GM15510 (cell line): ENCODE measurements around the gene WNT7B.

Experiments used
- POLR2A ChIP-seq: IDR thresholded peaks from 3 replicates; pipeline ENCODE4 v1.6.1; 2011; ENCODE audit warnings: borderline replicate concordance; ENCODE audit not compliant: insufficient read length; ENCODE audit errors: extremely low read depth

Gene WNT7B

GRCh38 chr22:45884201-45885062 lies 92.5 kb downstream of the WNT7B start:
- TF ChIP-seq POLR2A: no peak

DNA sequence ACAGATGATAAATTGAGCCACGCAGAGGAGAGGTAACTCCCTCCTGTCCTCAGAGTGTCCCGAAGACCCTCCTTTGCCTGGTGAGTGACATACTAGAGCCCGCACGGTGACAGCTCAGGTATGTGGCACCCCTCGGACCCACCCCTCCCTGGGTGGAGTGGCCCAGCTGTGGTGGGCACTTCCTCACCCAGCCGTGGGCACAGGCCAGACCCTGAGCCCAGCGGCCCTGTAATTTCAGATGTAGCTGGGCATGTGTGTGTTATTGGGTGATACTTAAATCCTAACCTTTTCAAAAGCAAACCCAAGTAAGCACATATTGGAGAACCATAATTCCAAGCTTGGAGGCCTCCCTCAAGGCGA lies 93.2 kb downstream of the WNT7B start:
- TF ChIP-seq POLR2A: no peak

DNA sequence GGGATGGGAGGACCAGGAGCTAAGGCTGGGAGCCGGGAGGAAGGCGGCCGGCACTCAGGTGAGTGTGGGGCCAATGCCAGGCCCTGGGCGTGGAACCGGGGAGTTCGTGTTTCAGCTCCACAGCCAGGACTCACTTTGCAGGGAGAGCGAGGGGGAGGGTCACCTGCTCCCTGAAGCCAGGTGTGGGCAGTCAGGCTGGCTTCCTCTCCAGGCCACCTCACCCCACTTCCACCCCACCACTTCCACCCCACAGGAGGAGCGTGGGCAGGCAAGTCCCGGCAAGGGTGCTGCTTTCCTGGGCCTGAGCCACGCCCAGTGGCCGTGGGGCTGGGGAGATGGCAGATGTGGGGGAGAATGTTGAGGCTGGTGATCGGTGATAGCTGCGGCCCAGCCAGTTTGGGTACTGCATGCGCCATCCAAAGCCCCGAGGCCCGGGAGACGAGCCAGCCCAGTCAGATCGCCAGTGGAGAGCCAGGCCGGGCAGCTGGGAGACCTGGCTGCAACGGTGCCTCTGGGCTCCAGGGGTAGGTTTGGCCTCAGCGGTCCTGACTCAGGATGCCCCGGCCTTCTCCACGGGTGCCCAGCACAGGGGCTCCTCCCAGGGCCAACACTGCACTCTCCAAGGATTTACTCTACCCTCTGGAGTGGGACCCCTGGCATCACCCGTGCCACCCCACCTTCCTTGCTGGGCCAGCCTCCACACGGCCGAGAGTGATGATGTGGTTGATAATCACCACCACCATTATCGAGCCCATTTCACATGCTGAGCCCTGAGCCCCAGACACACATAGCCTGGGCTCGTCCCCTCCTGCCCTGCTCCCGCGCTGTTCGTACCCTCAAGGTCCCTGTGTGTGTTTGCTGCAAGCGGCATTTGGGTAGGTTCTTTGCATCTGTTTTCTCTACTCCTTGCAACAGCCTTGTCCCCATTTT lies 93.8 kb downstream of the WNT7B start:
- no peak for TF ChIP-seq POLR2A

DNA sequence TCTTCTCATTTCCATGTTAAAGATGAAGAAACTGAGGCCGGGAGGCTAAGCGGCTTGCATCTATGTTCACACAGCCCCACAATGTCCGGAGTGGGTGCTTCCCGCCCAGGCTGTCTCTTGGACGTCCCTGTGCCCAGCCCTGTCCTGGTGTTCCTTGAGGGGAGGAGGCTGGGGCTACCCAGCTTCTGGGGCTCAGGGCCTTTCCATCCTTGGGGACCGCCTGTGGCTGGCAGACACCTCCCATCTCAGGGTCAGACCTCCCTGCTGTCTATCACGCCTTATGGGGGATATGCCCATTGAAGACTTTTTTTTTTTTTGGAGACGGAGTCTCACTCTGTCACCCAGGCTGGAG lies 95.5 kb downstream of the WNT7B start:
- TF ChIP-seq POLR2A: no peak

DNA sequence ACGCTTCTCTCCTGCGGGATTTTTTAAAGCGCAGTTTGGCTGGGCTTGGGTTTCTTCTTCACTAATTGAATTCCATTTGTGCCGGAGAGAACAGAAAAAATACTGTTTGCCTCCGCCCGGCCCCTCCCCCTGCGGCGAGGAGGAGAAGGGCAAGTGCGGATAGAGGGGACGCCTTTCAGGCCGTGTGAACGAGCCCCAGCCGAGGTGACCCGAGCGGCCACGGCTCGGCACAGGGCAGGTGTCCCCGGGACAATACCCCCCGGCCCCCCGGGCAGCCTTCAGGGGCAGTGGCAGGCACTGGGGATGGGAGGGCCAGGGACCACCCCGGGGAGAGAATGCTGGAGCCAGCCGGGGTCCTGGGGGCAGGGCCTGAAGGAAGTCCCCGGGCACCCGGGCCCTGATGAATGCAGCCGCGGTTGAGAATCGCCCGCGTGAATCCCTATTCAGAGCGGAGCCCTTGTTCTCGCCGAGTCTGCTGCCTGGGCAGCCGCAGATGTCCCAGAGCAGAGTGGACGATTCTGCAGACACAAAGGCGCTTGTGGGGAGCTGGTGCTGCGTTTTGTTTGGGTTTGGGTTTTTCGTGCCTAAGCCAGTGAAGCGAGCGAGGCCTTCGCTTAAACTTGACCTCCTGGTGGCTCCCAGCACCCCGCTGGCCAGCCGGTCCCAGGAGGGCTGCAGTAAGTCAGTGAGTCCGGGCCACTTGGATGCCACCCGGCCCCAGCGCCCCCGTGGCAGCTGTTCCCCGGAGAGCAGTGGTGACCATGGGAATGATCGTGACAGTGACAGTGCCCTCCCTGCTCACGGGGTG lies 96.0 kb downstream of the WNT7B start:
- no peak for TF ChIP-seq POLR2A

- TF ChIP-seq POLR2A: no peak
Observed at GRCh38 chr22:45880091-45880715, 96.8 kb downstream of the WNT7B start.

- TF ChIP-seq POLR2A: no peak
Observed at GRCh38 chr22:45879552-45879949, 97.4 kb downstream of the WNT7B start.

DNA sequence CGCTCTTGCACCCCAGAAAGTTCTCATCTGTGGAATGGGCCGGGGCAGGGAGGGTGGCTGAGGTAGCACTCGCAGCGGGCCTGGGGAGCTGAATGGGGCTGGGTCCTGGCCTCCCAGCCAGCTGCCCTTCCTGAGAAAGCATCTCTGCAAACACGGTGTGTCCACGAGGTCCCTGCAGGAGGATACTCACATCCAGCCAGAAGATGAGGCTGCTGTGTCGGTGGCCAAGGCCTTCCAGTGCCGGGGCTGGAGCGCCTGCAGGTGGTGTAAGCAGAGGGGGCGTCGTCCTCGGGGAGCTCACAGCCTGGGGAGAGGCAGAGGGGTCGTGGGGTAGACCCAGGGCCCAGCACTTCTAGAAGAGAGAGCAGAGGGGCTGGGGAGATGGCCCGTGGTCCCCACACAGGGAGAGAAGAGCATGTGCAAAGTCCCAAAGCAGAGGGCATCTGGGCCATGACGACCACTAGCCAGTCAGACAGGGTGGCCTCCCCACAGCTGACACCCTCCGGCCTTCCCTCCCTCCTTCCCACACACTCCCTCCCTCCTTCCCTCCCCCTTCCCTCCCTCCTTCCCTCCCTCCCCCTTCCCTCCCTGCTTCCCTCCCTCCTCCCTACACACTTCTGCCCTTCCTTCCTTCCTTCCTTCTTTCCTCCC lies 97.9 kb downstream of the WNT7B start:
- no peak for TF ChIP-seq POLR2A

GRCh38 chr22:45878051-45878781 lies 98.7 kb downstream of the WNT7B start:
- TF ChIP-seq POLR2A: no peak

DNA sequence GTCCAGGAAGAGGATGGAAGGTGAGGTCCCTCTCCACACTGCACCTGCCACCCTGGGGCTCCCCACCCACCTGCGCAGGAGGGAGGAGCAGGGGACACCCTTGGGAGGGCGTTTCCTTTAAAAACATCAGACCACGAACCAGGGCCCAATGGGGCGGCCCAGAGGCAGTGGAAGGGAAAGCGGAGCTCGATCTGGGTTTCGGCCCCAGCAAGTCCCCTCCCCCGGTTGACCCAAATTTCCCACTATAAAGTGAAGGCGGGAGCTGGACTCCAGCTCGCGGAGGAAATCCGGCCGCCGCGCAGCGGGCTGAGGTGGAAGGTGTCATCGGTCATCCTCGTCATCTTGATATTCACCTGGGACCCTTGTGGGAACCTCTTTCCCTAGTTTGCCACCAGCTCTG lies 99.3 kb downstream of the WNT7B start:
- TF ChIP-seq POLR2A: no peak

- no peak for TF ChIP-seq POLR2A
Observed at GRCh38 chr22:45877036-45877380, 100.0 kb downstream of the WNT7B start.

DNA sequence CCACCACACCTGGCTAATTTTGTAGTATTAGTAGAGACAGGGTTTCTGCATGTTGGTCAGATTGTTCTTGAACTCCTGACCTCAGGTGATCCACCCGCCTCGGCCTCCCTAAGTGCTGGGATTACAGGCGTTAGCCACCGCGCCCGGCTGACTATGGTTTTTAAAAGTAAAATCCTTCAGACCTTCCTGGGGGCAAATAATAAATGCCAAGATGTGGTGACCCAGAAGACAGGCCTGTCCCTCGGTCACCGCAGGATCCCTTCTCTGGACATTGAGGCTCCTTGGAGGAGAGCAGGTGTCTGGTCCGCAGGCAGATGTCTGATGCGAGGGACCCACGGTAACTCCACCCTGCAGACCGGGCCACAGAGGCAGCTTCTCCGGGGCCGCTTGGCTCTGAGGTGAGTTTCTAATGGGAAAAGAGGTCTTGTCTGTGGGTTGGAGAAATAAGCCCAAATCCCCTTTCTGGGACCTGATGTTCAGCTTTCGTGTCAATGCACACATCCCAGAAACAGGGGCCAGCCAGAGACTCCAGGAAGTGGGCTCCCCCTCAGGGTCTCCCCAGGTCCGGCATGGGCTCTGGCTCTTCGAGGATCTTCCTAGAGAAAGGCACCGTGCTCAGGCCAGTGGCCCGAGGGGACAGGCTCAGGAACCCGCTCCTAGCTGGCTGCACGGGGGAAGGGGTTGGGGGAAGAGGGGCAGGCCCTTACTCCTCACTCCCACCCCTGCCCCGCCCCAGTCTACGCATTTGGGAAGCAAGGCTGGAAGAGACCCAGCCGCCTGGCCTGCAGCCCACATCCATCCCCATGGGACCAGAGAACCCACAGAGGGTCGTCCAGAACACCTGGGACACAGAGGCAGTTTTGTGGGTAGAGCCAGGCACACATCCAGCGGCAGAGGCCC lies 100.6 kb downstream of the WNT7B start:
- no peak for TF ChIP-seq POLR2A
